Subcutaneous adipose tissue (tissue), 4 donors: ENCODE data around the gene IFNE. TPM values are rescaled to one million over a fixed set of nuclear protein-coding genes. Genes with fewer than 3 reads are reported as not detected.

ENCODE experiments used
- total RNA-seq, 4 donors: library from RNA; depleted of rRNA; stranded (reverse); fragments of >200 nt; gene quantifications; one replicate each; pipeline ENCODE4 v1.1.0, GENCODE V29; 2016
- TF ChIP-seq, protein P1 (sequence below): fragments of 450-650 bp; IDR thresholded peaks from one replicate; pipeline ENCODE4 v1.5.1; 2016; ENCODE audit warnings: low read depth, mild to moderate bottlenecking, control low read depth, antibody characterized with exemption, moderate library complexity

Gene IFNE
- total RNA-seq, 4 donors from 2014 or later, result not detected

DNA sequence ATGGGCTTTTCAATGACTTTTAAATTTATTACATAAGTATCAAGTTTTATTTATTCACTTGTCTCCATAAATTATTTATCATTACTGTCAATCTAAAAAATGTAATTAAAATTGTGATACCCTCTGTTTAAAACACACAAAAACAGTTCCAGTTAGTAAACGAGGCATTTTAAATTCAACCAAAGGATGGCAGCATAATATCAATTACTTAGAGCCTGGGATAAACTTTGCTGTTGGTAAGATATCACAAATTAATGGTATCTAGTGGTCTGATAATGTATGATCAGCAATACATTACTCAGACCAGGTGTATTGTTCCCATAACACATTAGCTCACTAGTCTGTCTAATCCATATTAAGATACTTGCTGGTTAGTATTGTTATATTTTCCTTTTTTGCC, 9.6 kb upstream of the IFNE start:
- TF ChIP-seq, protein P1, sequence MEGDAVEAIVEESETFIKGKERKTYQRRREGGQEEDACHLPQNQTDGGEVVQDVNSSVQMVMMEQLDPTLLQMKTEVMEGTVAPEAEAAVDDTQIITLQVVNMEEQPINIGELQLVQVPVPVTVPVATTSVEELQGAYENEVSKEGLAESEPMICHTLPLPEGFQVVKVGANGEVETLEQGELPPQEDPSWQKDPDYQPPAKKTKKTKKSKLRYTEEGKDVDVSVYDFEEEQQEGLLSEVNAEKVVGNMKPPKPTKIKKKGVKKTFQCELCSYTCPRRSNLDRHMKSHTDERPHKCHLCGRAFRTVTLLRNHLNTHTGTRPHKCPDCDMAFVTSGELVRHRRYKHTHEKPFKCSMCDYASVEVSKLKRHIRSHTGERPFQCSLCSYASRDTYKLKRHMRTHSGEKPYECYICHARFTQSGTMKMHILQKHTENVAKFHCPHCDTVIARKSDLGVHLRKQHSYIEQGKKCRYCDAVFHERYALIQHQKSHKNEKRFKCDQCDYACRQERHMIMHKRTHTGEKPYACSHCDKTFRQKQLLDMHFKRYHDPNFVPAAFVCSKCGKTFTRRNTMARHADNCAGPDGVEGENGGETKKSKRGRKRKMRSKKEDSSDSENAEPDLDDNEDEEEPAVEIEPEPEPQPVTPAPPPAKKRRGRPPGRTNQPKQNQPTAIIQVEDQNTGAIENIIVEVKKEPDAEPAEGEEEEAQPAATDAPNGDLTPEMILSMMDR, result no peak

DNA sequence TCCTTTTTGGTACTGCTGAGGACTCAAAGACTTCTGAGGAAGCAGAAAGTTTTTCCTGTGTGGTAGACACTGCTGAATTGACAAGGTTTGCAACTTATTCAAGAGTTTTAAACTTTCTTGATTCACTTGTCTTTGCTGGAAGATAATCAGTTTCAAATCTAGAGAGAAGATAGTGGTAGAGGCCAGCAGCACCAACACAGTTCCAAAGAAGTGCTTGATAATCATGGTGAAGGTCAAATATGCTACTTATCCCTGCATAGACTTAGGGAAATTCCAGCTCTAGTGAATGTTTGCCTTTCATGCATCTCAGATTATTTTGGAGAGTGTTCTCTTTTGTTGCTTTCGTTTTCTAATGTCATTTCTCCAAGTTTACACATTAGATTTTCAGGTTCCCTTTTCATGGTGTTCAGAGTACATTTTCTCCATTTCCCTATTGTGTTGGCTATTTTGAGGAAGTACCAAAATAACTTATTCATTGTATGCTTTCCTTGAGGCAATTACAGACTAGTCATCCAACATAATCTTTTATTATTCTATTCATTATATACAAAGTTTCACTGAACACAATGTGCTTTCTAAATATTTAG, 550 bp downstream of the IFNE start:
- TF ChIP-seq, protein P1, result no peak

DNA sequence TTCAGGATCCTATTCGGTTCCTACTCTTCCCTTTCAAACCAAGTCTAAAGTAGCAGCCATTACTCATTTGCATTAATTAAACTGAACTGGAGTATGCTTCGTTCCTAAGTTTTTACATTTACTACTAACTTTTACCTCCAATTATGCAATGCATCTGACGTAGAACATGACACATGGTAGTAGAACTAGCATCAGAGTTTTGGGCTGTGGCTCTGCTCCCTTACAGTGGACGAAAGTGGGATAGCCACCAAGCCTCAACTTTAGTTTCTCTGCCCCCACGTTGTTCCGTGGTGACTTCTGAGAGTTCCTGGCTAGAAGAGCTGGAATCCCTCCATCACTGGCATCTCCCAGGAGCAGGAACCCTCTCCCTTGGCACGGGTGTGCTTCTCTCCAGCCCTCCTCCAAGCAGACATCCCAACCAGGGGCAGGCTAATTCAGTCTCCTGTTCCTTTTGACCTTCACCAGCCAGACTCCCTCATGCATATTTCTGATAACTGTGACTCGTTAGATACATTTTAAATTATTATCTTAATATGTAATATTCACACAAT, 2.9 kb downstream of the IFNE start:
- TF ChIP-seq, protein P1, result no peak

DNA sequence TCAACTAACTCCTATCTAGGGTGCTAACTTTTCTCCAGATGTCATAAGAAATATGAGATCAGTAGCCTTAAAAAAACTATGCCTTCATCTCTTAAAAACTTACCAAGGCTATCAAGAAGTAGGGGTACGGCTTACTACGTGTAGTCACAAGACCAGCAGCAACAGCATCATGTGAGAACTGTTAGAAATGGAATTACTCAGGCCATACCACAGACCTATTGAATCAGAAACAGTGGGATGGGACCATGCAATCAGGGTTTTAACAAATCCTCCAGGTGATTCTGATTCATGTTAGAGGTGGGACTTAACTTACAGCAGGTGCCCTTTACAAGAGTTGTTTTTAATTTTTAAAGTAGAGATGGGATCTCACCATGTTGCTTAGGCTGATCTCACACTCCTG, 4.6 kb downstream of the IFNE start:
- TF ChIP-seq, protein P1, result no peak

DNA sequence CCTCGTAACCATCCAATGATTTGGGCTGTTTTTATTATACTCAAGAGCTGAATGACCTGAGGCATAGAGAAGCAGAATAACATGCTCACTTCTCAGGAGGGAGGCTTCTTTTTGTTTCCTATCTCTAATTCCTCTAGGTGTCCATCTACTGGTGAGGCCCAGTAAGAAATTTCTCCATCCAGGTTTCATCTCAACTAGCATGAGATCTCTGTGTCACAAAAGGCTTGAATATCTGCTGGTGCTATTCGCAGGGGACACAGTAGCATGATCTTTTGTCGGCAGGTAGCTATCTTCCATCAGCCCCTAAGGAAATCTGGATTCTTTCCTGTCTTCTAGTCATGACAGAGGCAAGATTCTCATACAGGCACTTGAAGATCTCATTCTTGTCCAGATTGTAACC, 8.9 kb downstream of the IFNE start:
- TF ChIP-seq, protein P1, result no peak

DNA sequence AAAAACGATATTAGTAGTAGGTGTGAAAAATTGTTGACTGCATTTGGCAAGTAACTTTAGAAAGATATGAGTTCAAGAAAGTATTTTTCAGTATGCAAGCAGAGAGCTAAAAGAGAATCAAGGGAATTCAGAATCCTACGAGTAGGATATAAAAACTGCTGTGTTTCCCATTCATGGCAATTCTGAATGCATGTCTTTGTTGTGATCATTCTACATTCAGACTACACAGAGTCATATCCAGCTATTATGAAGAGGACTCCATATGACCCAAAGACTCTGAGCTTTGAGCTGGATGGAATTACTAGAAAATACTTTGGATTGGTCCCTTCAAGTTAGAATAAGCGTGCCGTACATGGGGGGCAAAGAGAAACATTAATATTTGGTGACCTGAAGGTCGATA, 12.0 kb downstream of the IFNE start:
- TF ChIP-seq, protein P1, result no peak

DNA sequence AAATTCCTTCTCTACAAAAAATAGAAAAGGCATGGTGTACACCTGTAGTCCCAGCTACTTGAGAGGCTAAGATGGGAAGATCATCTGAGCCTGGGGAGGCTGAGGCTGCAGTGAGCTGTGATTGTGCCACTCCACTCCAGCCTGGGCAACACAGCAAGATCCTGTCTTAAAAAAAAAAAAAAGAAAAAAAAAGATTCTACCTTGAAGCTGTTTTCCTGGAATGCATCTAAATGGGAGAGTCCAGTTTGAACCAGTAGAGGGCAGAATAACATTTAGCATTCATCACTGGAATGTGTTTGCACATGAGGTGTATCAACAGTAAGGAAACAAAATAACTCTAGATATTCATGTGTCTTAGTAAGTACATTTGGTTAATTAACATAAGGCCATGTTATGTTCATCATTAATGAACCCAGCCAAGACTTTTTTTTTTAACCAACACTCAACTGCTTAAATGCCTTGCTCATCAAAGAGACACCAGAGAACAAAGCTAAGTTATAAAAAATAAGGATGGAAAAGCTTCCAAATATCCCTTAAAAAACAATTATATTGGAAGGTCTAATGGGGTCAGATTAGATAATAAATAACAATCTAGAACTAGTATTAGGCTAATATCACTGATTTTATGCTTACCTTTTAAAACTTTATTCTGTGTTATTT, 16.1 kb downstream of the IFNE start:
- TF ChIP-seq, protein P1, result no peak
